Gastroesophageal sphincter (tissue), 3 donors: ENCODE results near the gene C16orf92.

ENCODE experiments used
- CTCF ChIP-seq, 4 experiments: fragments of 200-600 bp in 2 of 4; fragments of 450-650 bp in 2 of 4; sonication (generic) in 1 of 4; IDR thresholded peaks; one replicate each; pipeline ENCODE4 v1.5.1; 2017 to 2019; ENCODE audit warnings: antibody characterized with exemption in 4 of 4, mild to moderate bottlenecking in 2 of 4, moderate library complexity in 2 of 4
- POLR2A ChIP-seq, 2 donors: fragments of 450-650 bp; IDR thresholded peaks; one replicate each; pipeline ENCODE4 v1.6.1; 2017; ENCODE audit warnings: antibody characterized with exemption in 2 of 2, mild to moderate bottlenecking in 2 of 2, moderate library complexity in 1 of 2

DNA sequence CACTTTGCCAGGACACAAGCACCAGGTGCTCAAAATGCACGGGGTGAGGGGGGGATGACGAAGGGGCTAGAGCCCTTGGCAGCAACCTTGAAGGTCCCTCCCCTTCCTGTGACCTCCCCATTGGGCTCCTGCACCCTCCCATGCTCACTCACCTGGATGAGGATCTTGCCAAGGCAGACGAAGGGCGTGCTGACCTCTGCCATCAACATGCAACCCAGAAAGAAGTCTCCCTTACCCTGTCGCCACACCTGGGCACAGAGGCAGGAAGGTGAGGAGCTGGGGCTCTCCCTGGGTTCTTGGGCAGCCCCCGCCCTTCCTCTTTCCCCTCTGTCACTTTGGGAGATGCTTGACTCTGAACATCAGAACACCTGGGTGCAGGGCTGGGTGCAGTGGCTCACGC lies 2.6 kb downstream of the C16orf92 start:
- TF ChIP-seq CTCF (IDR thresholded peaks at IDR 0.05), result no peak
- no peak for TF ChIP-seq POLR2A (IDR thresholded peaks at IDR 0.05)
